Mucosa of descending colon (tissue), 3 donors: Measurements from ENCODE around the gene ACAA2. TPM values are rescaled to one million over a fixed set of nuclear protein-coding genes. Genes with fewer than 3 reads are reported as not detected.

Experiments used
- ATAC-seq: fragments of 200-7000 bp; cut with Tn5 transposase; one replicate; pipeline ENCODE4 v1.9.1; 2020; ENCODE audit warnings: mild to moderate bottlenecking, moderate library complexity
- DNase-seq, 3 donors: peaks; one replicate each; pipeline ENCODE4 v3.0.0-alpha.2; 2020
- H3K36me3 ChIP-seq: fragments of 200-600 bp; one replicate; pipeline ENCODE4 v1.8.0; 2021; ENCODE audit warnings: low read depth, mild to moderate bottlenecking
- H3K4me1 ChIP-seq: fragments of 200-600 bp; one replicate; pipeline ENCODE4 v1.8.0; 2021; ENCODE audit warnings: low read depth, mild to moderate bottlenecking
- H3K4me3 ChIP-seq: fragments of 200-600 bp; one replicate; pipeline ENCODE4 v1.8.0; 2021; ENCODE audit warnings: mild to moderate bottlenecking
- H3K9me3 ChIP-seq: fragments of 200-600 bp; one replicate; pipeline ENCODE4 v1.8.0; 2021; ENCODE audit warnings: mild to moderate bottlenecking
- CTCF ChIP-seq: fragments of 200-600 bp; IDR thresholded peaks from one replicate; pipeline ENCODE4 v1.8.0; 2022; ENCODE audit warnings: antibody characterized with exemption, mild to moderate bottlenecking
- intact Hi-C, 2 donors: fragments of 100-400 bp; cut with DNase I in 1 of 2; cut with micrococcal nuclease in 1 of 2; formaldehyde crosslinking; loops; one replicate each; pipeline versions ENCODE4 v1.11.0 to v1.11.1; 2022; cut with DNase I, micrococcal nuclease
- total RNA-seq, 3 donors: library from RNA; stranded (reverse); fragmentation: NEBNext Ultra II Directional in 2 of 3; extraction: Animal tissue kit (Norgen Biotek cat#: 25700) in 2 of 3; gene quantifications; one replicate each; pipeline versions ENCODE4 v1.2.1 to v1.2.4, GENCODE V29; 2021 to 2023
- donor health status: DM: no; HTN: no; CAD: no; lungs with moderate emphysema.
- donor health status: DM: no; HTN: no; CAD: no.
- donor health status: DM: no; HTN: yes; CAD: no.

The ACAA2 gene
- total RNA-seq, 3 donors from 2014 or later, result 148 to 332 (median 281) TPM

DNA sequence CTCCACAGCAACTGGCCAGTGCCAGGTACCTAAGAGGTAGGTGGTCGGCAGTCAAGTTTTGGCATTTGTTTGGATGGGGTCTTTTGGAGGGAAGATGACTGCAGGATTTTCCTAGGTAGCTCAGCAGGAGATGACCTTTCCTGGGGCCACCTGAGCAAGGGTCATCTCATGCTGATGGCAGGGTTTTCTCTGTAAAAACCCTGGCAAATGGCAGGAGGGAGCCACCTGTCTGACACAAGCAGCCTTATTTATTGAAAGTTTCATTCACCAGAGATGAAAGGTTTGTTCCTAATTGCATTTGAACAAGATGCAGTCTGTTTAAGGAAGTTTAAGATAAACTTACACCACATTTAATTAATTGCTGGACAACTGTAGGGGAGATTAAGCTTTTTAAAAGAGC is 31.6 kb upstream of the ACAA2 start:
- ATAC-seq (no peak), DNase-seq (no peak)
- H3K36me3 ChIP-seq, result no peaks in the 10 kb centered on the region
- peaks cover 13% of the 10 kb centered on the region for H3K4me1 ChIP-seq
- intact Hi-C loops, result no loop called here
- H3K4me3 ChIP-seq, result no peak overlapping the region
- H3K9me3 ChIP-seq, result no peaks in the 10 kb centered on the region
- TF ChIP-seq CTCF, result no peak

DNA sequence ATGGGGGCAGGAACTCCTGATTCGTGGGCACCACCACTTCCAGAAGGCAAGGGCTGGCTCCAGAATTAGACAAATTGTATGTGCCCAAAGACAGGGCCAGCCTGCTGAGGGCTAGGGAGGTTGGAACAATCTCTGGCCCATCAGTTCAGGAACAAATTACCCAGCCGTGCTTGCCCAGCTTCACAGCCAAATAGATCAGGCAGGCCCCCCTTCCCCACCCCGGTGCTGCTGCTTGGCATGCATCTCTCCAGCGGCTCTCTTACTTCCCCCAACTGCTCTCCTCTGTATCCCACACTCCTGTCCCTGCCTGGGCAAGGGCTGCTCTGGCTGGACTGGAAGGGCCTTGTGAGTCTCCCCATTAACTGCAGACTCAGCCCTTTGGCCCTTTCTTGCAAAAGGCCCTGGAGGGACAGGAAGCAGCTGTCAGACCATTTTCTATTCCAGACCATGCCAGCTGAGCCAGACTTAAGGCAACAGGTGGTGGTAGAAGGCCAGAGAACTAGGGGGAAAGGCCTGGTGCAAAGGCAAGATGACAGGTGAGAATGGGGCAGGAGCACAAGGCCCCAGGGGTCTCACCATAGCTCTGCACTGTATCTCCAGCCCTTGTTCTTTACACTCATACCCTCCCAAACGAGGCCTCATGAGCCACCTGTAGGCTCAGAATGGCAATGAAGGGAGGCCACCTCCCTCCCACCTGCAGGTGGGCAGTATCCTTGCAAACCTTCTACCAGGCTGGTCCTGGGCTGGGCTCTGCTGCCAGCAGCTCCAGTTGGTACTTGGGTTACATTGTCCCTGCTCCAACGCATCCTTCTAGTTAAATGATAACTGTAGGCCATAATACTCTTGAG is 30.7 kb upstream of the ACAA2 start:
- no peak for ATAC-seq
- no peak for TF ChIP-seq CTCF
- DNase-seq, result no peak
- H3K4me1 ChIP-seq, result peaks cover 7% of the 10 kb centered on the region
- intact Hi-C loops, result no loop called here
- H3K36me3 ChIP-seq, result no peaks in the 10 kb centered on the region
- no peak overlapping the region for H3K4me3 ChIP-seq
- H3K9me3 ChIP-seq, result no peaks in the 10 kb centered on the region

- H3K36me3 ChIP-seq, result no peaks in the 10 kb centered on the region
Observed at GRCh38 chr18:49843131-49843530, 29.8 kb upstream of the ACAA2 start.

DNA sequence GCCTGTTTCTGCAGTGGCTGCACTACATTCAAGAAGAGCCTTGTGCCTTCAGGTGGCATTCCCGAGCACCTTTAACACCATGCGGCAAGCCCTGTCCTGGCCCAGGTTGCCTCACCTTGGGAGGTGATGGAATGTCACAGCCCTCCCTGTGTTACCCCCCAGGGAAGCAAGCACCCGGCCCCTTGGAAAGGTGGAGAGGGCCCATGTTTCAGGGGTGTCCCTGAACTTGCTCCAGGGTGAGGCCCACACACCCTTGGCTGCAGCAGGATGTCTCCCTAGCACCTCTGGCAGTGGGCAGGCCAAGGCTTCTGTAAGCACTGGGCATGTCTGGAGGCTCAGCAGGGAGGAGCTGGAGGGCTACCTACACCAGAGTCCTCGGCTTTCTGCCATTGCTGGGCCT is 29.3 kb upstream of the ACAA2 start:
- H3K4me3 ChIP-seq, result no peak overlapping the region
- H3K4me1 ChIP-seq, result peaks cover 3% of the 10 kb centered on the region
- H3K9me3 ChIP-seq, result no peaks in the 10 kb centered on the region
- DNase-seq (no peak), ATAC-seq (no peak)
- intact Hi-C loops, result no loop called here
- no peaks in the 10 kb centered on the region for H3K36me3 ChIP-seq
- TF ChIP-seq CTCF, result no peak

More at GRCh38 chr18:49843131-49843530, 29.8 kb upstream of the ACAA2 start:
- H3K4me3 ChIP-seq, result no peak overlapping the region
- no peak for DNase-seq
- H3K4me1 ChIP-seq, result peaks cover 3% of the 10 kb centered on the region
- intact Hi-C loops, result no loop called here
- ATAC-seq, result no peak
- no peak for TF ChIP-seq CTCF
- H3K9me3 ChIP-seq, result no peaks in the 10 kb centered on the region

DNA sequence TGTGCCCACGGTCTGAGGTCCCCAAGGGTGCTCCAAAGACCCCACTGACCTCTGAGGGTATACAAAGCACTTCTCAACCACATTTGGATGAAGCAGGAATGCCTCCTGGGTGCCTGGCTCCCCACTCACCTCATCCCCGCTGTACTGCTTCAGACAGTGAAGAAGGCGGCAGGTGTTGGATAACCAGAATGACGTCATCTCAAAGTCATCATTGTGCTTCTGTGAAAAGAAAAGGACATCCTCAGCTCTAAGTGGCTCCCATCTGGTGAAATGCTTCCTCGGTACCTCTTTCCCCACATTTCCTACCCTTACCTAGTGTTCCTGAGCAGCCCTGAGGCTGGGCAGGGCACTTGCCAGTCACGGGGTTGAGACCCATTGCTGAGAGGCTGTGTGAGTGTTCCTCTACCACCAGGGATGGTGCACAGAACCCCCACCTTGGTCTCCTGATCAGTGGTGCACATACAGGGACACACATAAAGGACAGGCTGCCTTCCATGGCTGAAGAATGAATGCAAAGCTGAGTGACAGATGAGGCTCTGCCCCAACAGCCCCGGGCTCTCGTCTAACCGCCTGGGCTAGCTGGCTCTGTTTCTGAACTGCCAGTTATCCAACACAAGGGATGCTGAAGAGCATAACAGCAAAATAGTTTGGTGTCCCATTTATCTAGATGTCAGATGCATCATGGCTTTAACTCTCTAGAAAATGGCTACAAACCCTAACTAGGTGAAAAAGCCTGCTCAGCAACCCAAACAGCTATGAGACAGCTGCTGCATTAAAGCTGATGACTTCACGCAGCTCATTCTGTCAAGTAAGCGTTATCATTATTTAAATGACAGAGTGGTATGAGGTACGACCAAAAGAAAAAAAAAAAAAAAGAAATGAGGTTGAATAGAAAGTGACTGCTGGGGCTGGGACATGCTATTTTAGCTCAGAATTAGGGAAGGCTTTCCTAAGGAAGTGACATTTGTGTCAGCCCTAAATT is 28.2 kb upstream of the ACAA2 start:
- no peaks in the 10 kb centered on the region for H3K36me3 ChIP-seq

More for the DNA sequence above, 28.2 kb upstream of the ACAA2 start:
- no peak for ATAC-seq
- intact Hi-C loops, result no loop called here
- Histone ChIP-seq H3K4me3 (no peak overlapping the region), H3K4me1 (peaks cover 2% of the 10 kb centered on the region), H3K9me3 (no peaks in the 10 kb centered on the region)
- no peak for TF ChIP-seq CTCF
- DNase-seq, result no peak
